Endothelial cell of umbilical vein (primary cell): Measurements from ENCODE around the gene IGSF22. TPM values are rescaled to one million over a fixed set of nuclear protein-coding genes. Genes with fewer than 3 reads are reported as not detected.

Experiments used
- BruUV-seq: library from RNA; stranded (reverse); fragments of 400-500 nt; replicated peaks from 2 replicates; lab custom pipeline; 2021; lab: Mats Ljungman, UMichigan
- CTCF ChIA-PET: fragments of 300-600, 350-600 bp; sonication (Branson Sonifier 250); formaldehyde crosslinking; loops from one replicate; lab custom pipeline; 2021; ENCODE audit warnings: antibody characterized with exemption, inconsistent platforms; lab: Charles Lee
- POLR2A ChIA-PET: fragments of 300-600, 350-600 bp; sonication (Branson Sonifier 250); formaldehyde crosslinking; loops from one replicate; lab custom pipeline; 2021; ENCODE audit warnings: antibody characterized with exemption, inconsistent platforms; lab: Charles Lee
- DNase-seq: peaks from one replicate; pipeline ENCODE4 v3.0.0-alpha.2; 2011; ENCODE audit warnings: low read depth, low spot score
- FAIRE-seq: peaks from 2 replicates; lab custom pipeline; 2011; peaks lifted over from hg19 to GRCh38; lab: Jason Lieb, UNC
- H2AFZ ChIP-seq: 2 replicates; pipeline ENCODE4 v1.6.0; 2012; ENCODE audit warnings: low read depth, low read length, control low read depth, inconsistent platforms
- H3K27ac ChIP-seq: 2 replicates; pipeline ENCODE4 v1.5.1; 2011; ENCODE audit warnings: low read depth, mild to moderate bottlenecking, control low read depth, low read length, moderate library complexity; ENCODE audit not compliant: insufficient read depth
- H3K27me3 ChIP-seq, 2 experiments: 2 replicates each; pipeline versions ENCODE4 v1.6.0 to v1.6.1; 2011; ENCODE audit warnings: low read length in 2 of 2, mixed read lengths in 1 of 2; ENCODE audit not compliant: control insufficient read depth in 2 of 2, insufficient read depth in 2 of 2
- H3K36me3 ChIP-seq, 2 experiments: 2 replicates in 1 of 2; 3 replicates in 1 of 2; pipeline ENCODE4 v1.5.1; 2011; ENCODE audit warnings: low read length in 2 of 2, mild to moderate bottlenecking in 1 of 2, moderate library complexity in 1 of 2; ENCODE audit not compliant: control insufficient read depth in 2 of 2, insufficient read depth in 2 of 2; ENCODE audit errors: extremely low read depth in 1 of 2
- H3K4me1 ChIP-seq: 3 replicates; pipeline ENCODE4 v1.5.1; 2011; ENCODE audit warnings: mild to moderate bottlenecking, low read length; ENCODE audit not compliant: control insufficient read depth, insufficient read depth; ENCODE audit errors: extremely low read depth
- H3K4me2 ChIP-seq: 2 replicates; pipeline ENCODE4 v1.6.1; 2011; ENCODE audit warnings: low read length, control low read depth, mixed read lengths; ENCODE audit not compliant: insufficient read depth
- H3K4me3 ChIP-seq, 3 experiments: fragments of 200-600 bp in 1 of 3; sonication (generic), shearing (Covaris generic) in 1 of 3; replicated peaks in 1 of 3; 2 replicates each; pipeline ENCODE4 v1.5.1; 2011 to 2016; ENCODE audit warnings: control low read depth in 3 of 3, low read length in 3 of 3, mild to moderate bottlenecking in 2 of 3, inconsistent platforms in 1 of 3, low read depth in 1 of 3, moderate library complexity in 1 of 3; ENCODE audit not compliant: insufficient read depth in 1 of 3
- H3K79me2 ChIP-seq: 2 replicates; pipeline ENCODE4 v1.6.0; 2012; ENCODE audit warnings: low read length, inconsistent platforms; ENCODE audit not compliant: control insufficient read depth, insufficient read depth
- H3K9ac ChIP-seq: replicated peaks from 2 replicates; pipeline ENCODE3; 2011; ENCODE audit warnings: low read length, control low read depth; ENCODE audit not compliant: insufficient read depth; ENCODE audit errors: extremely low read depth
- H3K9me1 ChIP-seq: replicated peaks from 3 replicates; pipeline ENCODE4 v1.6.0; 2011; ENCODE audit warnings: mild to moderate bottlenecking, low read length; ENCODE audit not compliant: control insufficient read depth, insufficient read depth; ENCODE audit errors: extremely low read depth
- H3K9me3 ChIP-seq: replicated peaks from 2 replicates; pipeline ENCODE4 v1.5.1; 2012; ENCODE audit warnings: low read length, inconsistent platforms; ENCODE audit not compliant: control insufficient read depth, insufficient read depth
- H4K20me1 ChIP-seq: replicated peaks from 2 replicates; pipeline ENCODE3; 2011; ENCODE audit warnings: mild to moderate bottlenecking, low read length; ENCODE audit not compliant: control insufficient read depth, insufficient read depth; ENCODE audit errors: extremely low read depth
- CTCF ChIP-seq, 2 donors: IDR thresholded peaks; 1 replicate in 1 of 2; 2 replicates in 1 of 2; pipeline ENCODE4 v1.5.1; 2011; ENCODE audit warnings: low read length in 2 of 2, mild to moderate bottlenecking in 2 of 2, moderate library complexity in 2 of 2, control low read depth in 1 of 2, inconsistent platforms in 1 of 2, low read depth in 1 of 2; ENCODE audit not compliant: insufficient read depth in 1 of 2; ENCODE audit errors: extremely low read depth in 1 of 2
- FOS ChIP-seq: IDR thresholded peaks from 2 replicates; pipeline ENCODE4 v1.6.1; 2011; ENCODE audit warnings: mild to moderate bottlenecking, low read length, moderate library complexity, borderline replicate concordance; ENCODE audit not compliant: insufficient read depth
- GATA2 ChIP-seq: IDR thresholded peaks from 2 replicates; pipeline ENCODE4 v1.7.0; 2011; ENCODE audit warnings: low read depth, mild to moderate bottlenecking, moderate library complexity, mixed read lengths, low read length; ENCODE audit not compliant: insufficient read length, insufficient read depth
- POLR2A ChIP-seq: IDR thresholded peaks from 2 replicates; pipeline ENCODE4 v1.6.1; 2012; ENCODE audit warnings: low read depth, mild to moderate bottlenecking, control low read depth, low read length
- POLR2AphosphoS5 ChIP-seq: IDR thresholded peaks from 2 replicates; pipeline ENCODE4 v1.6.1; 2012; ENCODE audit warnings: low read depth, mild to moderate bottlenecking, control low read depth, low read length, moderate library complexity; ENCODE audit not compliant: insufficient read depth
- dilution Hi-C: fragments of 300-500 bp; cut with MboI; formaldehyde crosslinking; loops from one replicate; pipeline ENCODE4 v1.15.0; 2019; ENCODE audit warnings: low sequenced_read_pairs; ENCODE audit not compliant: extremely low pct_ligation_motif_present
- intact Hi-C: fragments of 100-400 bp; cut with micrococcal nuclease; formaldehyde crosslinking; loops from one replicate; pipeline ENCODE4 v1.10.0; 2022
- polyA plus RNA-seq, 4 experiments: library from polyadenylated mRNA; depleted of rRNA in 3 of 4; stranded (reverse) in 3 of 4; unstranded in 1 of 4; fragments of >200 nt; gene quantifications; 2 replicates each; pipeline versions ENCODE4 v1.2.1 to v1.2.3, GENCODE V29; 2011 to 2012; ENCODE audit warnings: missing spikeins in 1 of 4
- total RNA-seq: library from RNA; stranded (reverse); gene quantifications from 2 replicates; pipeline ENCODE4 v1.2.3, GENCODE V29; 2021

IGSF22 gene
- total and polyA plus RNA-seq, 2 donors (not counting 3 experiments of a cell fraction or from before 2014, with no cell fraction given), result not detected

- Histone ChIP-seq H3K9me3 (no peaks in the 10 kb centered on the region), H3K27me3 (peaks cover 0 to 3% of the 10 kb centered on the region in 2 experiments), H4K20me1 (no peaks in the 10 kb centered on the region), H3K4me2 (no peak overlapping the region), H3K79me2 (no peaks in the 10 kb centered on the region), H2AFZ (no peak overlapping the region), H3K9me1 (no peaks in the 10 kb centered on the region), H3K36me3 (no peaks in the 10 kb centered on the region), H3K4me3 (no peak overlapping the region), H3K9ac (no peak overlapping the region), H3K27ac (no peak overlapping the region), H3K4me1 (no peaks in the 10 kb centered on the region)
- DNase-seq, result no peak
- ChIA-PET POLR2A (no interaction called here), CTCF (interaction anchor here (1.0 to 1.5 kb wide), 2 partner anchors 47 to 49 kb away, joined by 4 to 5 read pairs; no protein-coding TSS in a partner anchor)
- dilution Hi-C loops, result no loop called here
- TF ChIP-seq FOS, result no peak
- TF ChIP-seq POLR2AphosphoS5, result no peak
- no peak for TF ChIP-seq POLR2A
- no peak for TF ChIP-seq CTCF (IDR thresholded peaks at IDR 0.05; ENCODE audit: extremely low read depth in 1 of 2, insufficient read depth in 1 of 2, low read depth in 1 of 2, low read length in 2 of 2)
- no peak for TF ChIP-seq GATA2
- FAIRE-seq, result no peak
- intact Hi-C loops, result no loop called here
- no TSS peak for BruUV-seq
Observed at GRCh38 chr11:18770479-18771125, 44.6 kb upstream of the IGSF22 start.
